Activated effector memory CD4-positive, alpha-beta T cell treated with Interleukin-2 at 50 U/mL for 16 hours (primary cell): ENCODE measurements around the gene TRAF6.
A peak's percentile ranks its signal among the peaks of the same experiment; 100 is the strongest.
"Not testable (repeated sequence)": the region's sequence is repeated elsewhere in the genome, so short reads cannot be mapped to it uniquely, and the experiment has no call there.

Experiments
- DNase-seq: peaks from one replicate; pipeline ENCODE4 v3.0.0-alpha.2; 2020

The TRAF6 gene

GRCh38 chr11:36509694-36510593 is at the start of gene TRAF6:
Gene TRAF6, minus strand, starts transcription at chr11:36510272. Its CDS starts 8,757 bp downstream, at chr11:36501515.
- DNase-seq, result peak; percentile 83

GRCh38 chr11:36558571-36559413 is 48.7 kb upstream of the TRAF6 start:
- no peak for DNase-seq

DNA sequence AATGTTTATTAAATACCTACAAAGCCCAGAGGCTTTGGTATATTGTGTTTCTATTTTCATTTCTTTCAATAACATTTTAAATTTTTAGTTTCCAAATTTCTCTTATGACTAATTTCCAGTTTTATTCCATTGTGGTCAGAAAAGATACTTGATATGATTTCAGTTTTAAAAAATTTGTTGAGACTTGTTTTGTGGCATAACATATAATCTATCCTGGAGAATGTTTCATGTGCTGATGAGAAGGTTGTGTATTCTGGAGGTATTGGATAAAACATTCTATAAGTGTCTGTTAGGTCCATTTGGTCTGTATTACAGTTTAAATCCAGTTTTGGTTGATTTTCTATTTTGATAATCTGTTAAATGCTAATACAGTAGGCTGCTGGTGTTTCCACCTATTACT is 47.9 kb upstream of the TRAF6 start:
- no peak for DNase-seq

DNA sequence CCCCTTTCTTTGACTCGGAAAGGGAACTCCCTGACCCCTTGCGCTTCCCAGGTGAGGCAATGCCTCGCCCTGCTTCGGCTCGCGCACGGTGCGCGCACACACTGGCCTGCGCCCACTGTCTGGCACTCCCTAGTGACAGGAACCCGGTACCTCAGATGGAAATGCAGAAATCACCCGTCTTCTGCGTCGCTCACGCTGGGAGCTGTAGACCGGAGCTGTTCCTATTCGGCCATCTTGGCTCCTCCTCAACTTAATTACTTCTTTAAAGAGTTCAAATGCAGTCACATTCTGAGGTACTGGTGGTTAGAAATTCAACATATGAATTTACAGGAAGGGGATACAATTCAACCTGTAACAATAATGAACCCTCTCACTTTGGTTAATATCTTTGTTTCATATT is 47.3 kb upstream of the TRAF6 start:
- DNase-seq, result not testable (repeated sequence)

- DNase-seq, result no peak
Observed at GRCh38 chr11:36550385-36551115, 40.5 kb upstream of the TRAF6 start.

DNA sequence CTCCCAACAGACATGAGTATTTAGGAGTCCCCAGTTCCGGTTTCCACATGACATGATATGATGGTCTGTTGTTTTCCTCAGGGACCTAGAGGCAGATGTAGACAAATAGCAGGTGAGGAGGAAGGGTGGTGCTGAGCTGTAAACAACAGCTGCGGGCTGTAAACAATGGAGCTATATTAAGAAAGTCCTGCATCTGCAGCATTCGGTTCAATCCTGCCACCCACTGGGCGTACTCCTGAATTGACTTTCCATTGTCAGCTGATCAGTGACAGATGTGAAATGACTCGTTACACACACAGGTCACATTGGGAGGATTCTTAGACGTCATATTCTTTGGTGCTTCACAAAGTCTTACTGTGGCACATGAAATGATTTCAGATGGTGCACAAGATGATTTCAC is 30.9 kb upstream of the TRAF6 start:
- DNase-seq, result no peak

DNA sequence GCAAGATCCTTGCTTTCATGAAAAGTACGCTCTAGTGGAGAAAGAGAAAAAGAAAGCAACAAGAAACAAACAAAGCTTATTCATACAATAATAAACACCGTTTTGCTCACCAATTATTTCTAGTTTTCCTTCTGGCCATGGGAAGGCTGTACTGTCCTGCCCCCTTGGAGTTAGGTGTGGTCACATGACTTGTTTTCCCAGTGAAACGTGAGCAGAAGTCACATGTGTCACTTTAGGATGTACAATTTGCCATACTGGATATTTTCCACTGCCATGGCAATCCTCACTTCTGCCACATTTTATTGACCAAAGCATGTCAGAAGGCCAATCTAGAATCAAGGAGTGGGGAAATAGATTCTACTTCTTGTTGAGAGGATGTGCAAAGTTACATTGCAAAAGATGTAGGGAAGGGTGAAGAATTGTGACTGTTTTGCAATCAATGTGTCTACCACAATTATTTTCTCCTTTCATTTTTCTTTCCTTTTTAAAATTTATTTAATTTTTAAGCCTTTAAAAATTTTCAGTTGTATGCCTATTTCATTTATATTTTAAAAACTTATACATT is 24.3 kb upstream of the TRAF6 start:
- DNase-seq, result no peak

GRCh38 chr11:36532941-36533601 is 23.0 kb upstream of the TRAF6 start:
- no peak for DNase-seq

DNA sequence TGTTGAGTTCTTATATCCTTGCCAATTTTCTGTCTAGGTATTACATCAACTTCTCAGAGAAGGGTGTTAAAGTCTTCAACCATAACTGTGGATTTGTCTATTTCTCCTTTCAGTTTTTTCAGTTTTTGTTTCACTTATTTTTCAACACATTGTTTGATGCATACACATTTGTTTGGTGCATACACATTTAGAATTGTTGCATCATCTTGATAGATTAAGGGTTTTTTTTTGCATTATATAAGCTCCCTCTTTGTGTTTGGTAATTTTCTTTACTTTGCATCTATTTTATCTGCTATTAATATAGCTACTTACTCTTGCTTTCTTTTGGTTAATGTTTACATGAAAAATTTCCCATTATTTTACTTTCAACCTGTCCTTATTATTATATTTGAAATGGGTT is 20.8 kb upstream of the TRAF6 start:
- DNase-seq, result no peak

DNA sequence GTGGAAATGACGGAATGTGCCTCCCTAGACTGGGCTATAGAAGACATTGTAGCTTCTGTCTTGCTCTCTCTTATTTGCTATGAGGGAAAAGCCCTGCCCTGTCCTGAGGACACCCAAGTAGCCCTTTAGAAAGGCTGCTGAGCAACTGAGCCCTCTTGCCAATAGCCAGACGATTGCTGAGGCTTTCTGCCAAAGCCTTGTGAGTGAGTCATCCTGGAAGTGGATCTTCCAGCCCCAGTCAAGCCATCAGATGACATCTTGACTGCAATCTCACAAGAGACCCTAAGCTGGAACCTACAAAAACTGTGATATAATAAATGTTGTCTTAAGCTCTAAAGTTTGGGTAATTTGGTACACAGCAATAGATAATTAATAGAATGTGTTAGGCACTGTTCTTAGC is 3.9 kb upstream of the TRAF6 start:
- no peak for DNase-seq

- no peak for DNase-seq
Observed at GRCh38 chr11:36512016-36512415, 1.9 kb upstream of the TRAF6 start.

GRCh38 chr11:36511062-36511461 is 990 bp upstream of the TRAF6 start:
- not testable (repeated sequence) for DNase-seq

- no peak for DNase-seq
Observed at GRCh38 chr11:36510594-36510942, 496 bp upstream of the TRAF6 start.

GRCh38 chr11:36509201-36509639 is 852 bp downstream of the TRAF6 start:
- no peak for DNase-seq

DNA sequence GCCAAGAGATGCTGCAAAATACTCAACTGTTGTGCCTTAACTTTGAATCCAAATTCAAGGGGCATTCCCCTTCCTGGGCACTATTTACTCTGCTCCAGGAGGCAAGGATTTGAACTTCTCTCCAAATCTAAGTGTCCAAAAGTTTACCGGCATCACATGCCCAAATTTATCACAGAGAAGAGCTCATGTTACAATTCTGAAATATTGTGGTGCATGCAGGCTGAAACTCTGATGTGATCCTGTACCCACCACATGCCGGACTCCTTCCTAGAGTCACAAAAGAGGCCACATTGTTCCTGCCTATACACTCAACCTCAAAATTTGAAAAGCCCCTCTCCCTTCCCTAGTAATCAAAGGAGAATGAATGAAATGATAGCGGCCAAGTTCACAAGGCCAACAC is 1.3 kb downstream of the TRAF6 start:
- DNase-seq, result no peak

- no peak for DNase-seq
Observed at GRCh38 chr11:36507824-36508489, 2.1 kb downstream of the TRAF6 start.

- no peak for DNase-seq
Observed at GRCh38 chr11:36501236-36501635, 8.8 kb downstream of the TRAF6 start.

DNA sequence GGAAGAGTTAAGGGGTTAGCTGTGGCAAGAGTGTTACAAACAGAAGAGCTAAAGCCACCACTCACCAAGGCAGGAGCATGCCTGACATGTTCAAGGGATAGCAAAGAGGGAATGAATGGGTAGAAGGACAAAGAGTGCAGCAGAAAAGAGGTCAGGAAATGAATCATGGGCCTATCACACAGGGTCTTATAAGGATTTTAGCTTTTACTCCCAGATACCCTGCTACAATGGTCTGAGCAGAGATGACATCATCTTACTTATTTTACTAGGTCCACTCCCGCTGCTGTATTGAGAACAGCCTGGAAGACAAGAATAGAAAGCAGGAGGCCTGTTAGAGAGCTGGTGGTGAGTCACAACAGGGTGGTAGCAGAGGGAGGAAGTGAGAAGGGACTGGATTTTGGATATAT is 9.8 kb downstream of the TRAF6 start:
- DNase-seq, result no peak

DNA sequence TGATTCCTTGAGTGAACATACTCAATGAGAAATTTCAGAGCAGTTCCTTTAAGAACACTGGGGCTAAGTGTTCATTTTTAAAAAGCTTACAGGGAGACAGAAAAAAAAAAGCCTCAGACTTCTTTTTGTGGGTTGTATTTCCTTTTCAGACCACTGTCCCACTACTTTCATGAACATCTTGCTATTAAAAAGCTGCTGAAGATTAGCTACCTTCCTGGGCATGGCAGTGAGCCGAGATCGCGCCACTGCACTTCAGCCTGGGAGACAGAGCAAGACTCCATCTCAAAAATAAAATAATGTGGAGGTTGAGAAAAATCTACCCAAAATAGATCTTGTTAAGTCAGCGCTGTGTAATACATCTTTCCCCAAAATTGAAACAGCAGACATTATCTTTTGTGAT is 10.8 kb downstream of the TRAF6 start:
- no peak for DNase-seq

GRCh38 chr11:36498721-36499120 is 11.4 kb downstream of the TRAF6 start:
- no peak for DNase-seq

DNA sequence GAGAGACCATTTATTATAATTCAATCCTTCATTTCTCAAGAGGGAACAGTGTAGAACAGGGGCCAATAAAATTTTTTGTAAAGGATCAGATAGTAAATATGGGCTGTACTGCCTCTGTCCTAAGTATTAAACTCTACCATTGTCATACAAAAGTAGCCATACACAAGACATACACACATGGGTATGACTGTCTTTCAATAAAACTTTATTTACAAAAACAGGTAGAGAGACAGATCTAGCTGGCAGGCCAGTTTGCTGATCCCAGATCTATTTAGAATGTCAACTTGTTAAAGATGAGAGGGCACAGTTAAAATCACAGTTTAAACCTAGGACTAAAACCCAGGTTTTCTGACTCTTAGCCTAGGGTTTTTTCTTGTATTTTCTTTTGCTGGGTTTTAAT is 16.7 kb downstream of the TRAF6 start:
- no peak for DNase-seq
